Sigmoid colon (tissue), 7 donors: Measurements from ENCODE around the gene PHOX2A. TPM values are rescaled to one million over a fixed set of nuclear protein-coding genes. Genes with fewer than 3 reads are reported as not detected.

Source experiments
- DNase-seq: peaks from one replicate; pipeline ENCODE4 v3.0.0-alpha.2; 2019
- H3K27ac ChIP-seq, 4 donors: fragments of 200-600 bp; sonication (generic); one replicate each; pipeline ENCODE4 v1.5.1; 2016 to 2019; ENCODE audit warnings: mild to moderate bottlenecking in 1 of 4
- H3K27me3 ChIP-seq, 3 donors: fragments of 200-600 bp; sonication (generic); one replicate each; pipeline ENCODE4 v1.5.1; 2019; ENCODE audit warnings: mild to moderate bottlenecking in 1 of 3
- H3K36me3 ChIP-seq, 4 donors: fragments of 200-600 bp; sonication (generic); one replicate each; pipeline ENCODE4 v1.5.1; 2016 to 2019
- H3K4me1 ChIP-seq, 4 donors: fragments of 200-600 bp; sonication (generic); one replicate each; pipeline ENCODE4 v1.5.1; 2017 to 2019
- H3K4me3 ChIP-seq, 4 donors: fragments of 200-600 bp; sonication (generic); one replicate each; pipeline ENCODE4 v1.5.1; 2017 to 2019; ENCODE audit warnings: mild to moderate bottlenecking in 2 of 4, moderate library complexity in 1 of 4
- H3K9me3 ChIP-seq, 4 donors: fragments of 200-600 bp in 3 of 4; sonication (generic) in 3 of 4; one replicate each; pipeline versions ENCODE4 v1.5.1 to v1.6.1; 2013 to 2019
- CTCF ChIP-seq, 4 experiments: fragments of 450-650 bp in 3 of 4; fragments of 200-600 bp in 1 of 4; IDR thresholded peaks; one replicate each; pipeline ENCODE4 v1.5.1; 2016 to 2019; ENCODE audit warnings: antibody characterized with exemption in 4 of 4, mild to moderate bottlenecking in 3 of 4, moderate library complexity in 2 of 4
- EP300 ChIP-seq, 4 donors: sonication (generic); formaldehyde crosslinking; IDR thresholded peaks; one replicate each; pipeline ENCODE4 v1.6.1; 2017; ENCODE audit warnings: antibody characterized with exemption in 4 of 4
- POLR2A ChIP-seq, 2 donors: fragments of 450-650 bp; IDR thresholded peaks; one replicate each; pipeline ENCODE4 v1.6.1; 2016; ENCODE audit warnings: antibody characterized with exemption in 2 of 2, mild to moderate bottlenecking in 2 of 2, moderate library complexity in 2 of 2
- POLR2AphosphoS5 ChIP-seq, 4 donors: sonication (generic); formaldehyde crosslinking; IDR thresholded peaks; one replicate each; pipeline ENCODE4 v1.6.1; 2017; ENCODE audit warnings: antibody characterized with exemption in 4 of 4
- WGBS, 2 donors: extraction: QIAGEN DNeasy Blood & Tissue Kit; methylation state at CpG; one replicate each; pipeline ENCODE4 v1.1.7; 2013; 5-methylcytosine and 5-hydroxymethylcytosine counted together
- intact Hi-C: fragments of 100-400 bp; cut with DNase I; formaldehyde crosslinking; loops from one replicate; pipeline ENCODE4 v1.15.1; 2023
- polyA plus RNA-seq, 3 donors: library from polyadenylated mRNA; stranded (reverse); fragments of 200-250 nt; gene quantifications; one replicate each; pipeline ENCODE4 v1.2.3, GENCODE V29; 2013
- total RNA-seq, 4 donors: library from RNA; depleted of rRNA; stranded (reverse); fragments of >200 nt; gene quantifications; one replicate each; pipeline ENCODE4 v1.1.0, GENCODE V29; 2016
- donor health status: healthy with polysubstance abuse.
- donor health status: Bipolar disorder and iron deficiency.
- donor health status: healthy.

Gene PHOX2A
- total and polyA plus RNA-seq, 7 donors = 0.41 to 2.9 (median 1.2) TPM; not detected in 3

- intact Hi-C loops = no loop called here
- H3K27ac ChIP-seq = peak overlapping the region in 3 of 4 donors; percentile 19 to 38 (median 29)
- H3K36me3 ChIP-seq = peaks cover 41 to 56% (median 45%) of the 10 kb centered on the region in 4 donors
- WGBS, 2 donors = 76 to 80% methylated on average over 14 of the region's 14 CpGs
- no peak overlapping the region for H3K4me3 ChIP-seq
- peak; percentile 77 for DNase-seq
- no peaks in the 10 kb centered on the region for H3K27me3 ChIP-seq
- TF ChIP-seq POLR2AphosphoS5 (IDR thresholded peaks at IDR 0.05) (no peak), CTCF (IDR thresholded peaks at IDR 0.05) (no peak), POLR2A (IDR thresholded peaks at IDR 0.05) (no peak), EP300 (IDR thresholded peaks at IDR 0.05) (no peak)
- no peaks in the 10 kb centered on the region for H3K9me3 ChIP-seq
- peaks cover 2 to 40% (median 37%) of the 10 kb centered on the region in 4 donors for H3K4me1 ChIP-seq
Observed at GRCh38 chr11:72227316-72228228, 16.4 kb downstream of the PHOX2A start.

DNA sequence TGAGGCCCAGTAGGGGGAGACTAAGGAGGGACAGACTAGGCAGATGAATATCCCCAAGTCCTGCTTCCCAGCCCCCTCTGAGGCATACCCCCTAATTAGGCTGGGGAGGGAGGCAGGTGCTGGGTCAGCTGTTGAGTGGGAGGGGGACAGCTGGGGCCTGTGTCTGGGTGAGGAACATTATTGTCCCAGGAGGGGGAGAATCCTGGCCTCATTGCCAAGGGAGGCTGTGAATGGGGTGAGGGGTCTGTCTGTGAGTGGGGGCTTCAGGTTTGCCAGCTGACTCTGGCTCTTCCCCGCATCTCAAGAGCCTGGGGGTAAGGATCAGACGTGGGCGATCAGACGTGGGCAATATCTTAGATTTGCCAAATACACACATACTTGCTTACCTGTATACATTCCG is 17.3 kb downstream of the PHOX2A start:
- peaks cover 32 to 47% (median 37%) of the 10 kb centered on the region in 4 donors for H3K36me3 ChIP-seq
- H3K4me3 ChIP-seq = no peak overlapping the region
- 76 to 86% methylated on average over 5 of the region's 5 CpGs for WGBS, 2 donors
- H3K9me3 ChIP-seq = no peaks in the 10 kb centered on the region
- peaks cover 2 to 49% (median 43%) of the 10 kb centered on the region in 4 donors for H3K4me1 ChIP-seq
- H3K27me3 ChIP-seq = no peaks in the 10 kb centered on the region
- DNase-seq = no peak
- peak overlapping the region in 1 of 4 donors; percentile 99 for H3K27ac ChIP-seq
- intact Hi-C loops = no loop called here
- TF ChIP-seq POLR2AphosphoS5 (IDR thresholded peaks at IDR 0.05) (no peak), POLR2A (IDR thresholded peaks at IDR 0.05) (no peak), EP300 (IDR thresholded peaks at IDR 0.05) (no peak), CTCF (IDR thresholded peaks at IDR 0.05) (no peak)

- Histone ChIP-seq H3K9me3 (no peaks in the 10 kb centered on the region), H3K4me1 (peaks cover 2 to 49% (median 43%) of the 10 kb centered on the region in 4 donors), H3K36me3 (peaks cover 21 to 35% (median 25%) of the 10 kb centered on the region in 4 donors), H3K27me3 (no peaks in the 10 kb centered on the region), H3K4me3 (peak overlapping the region; percentile 65 to 91 (median 80)), H3K27ac (peak overlapping the region; percentile 95 to 99 (median 98))
- WGBS, 2 donors = 13 to 18% methylated on average over 11 of the region's 11 CpGs
- DNase-seq = peak; percentile 64
- intact Hi-C loops = loop anchor here (1.0 kb wide), 1 partner anchor 13 kb away; no protein-coding TSS in a partner anchor
- no peak for TF ChIP-seq CTCF (IDR thresholded peaks at IDR 0.05)
- no peak for TF ChIP-seq POLR2AphosphoS5 (IDR thresholded peaks at IDR 0.05)
- no peak for TF ChIP-seq POLR2A (IDR thresholded peaks at IDR 0.05)
- no peak for TF ChIP-seq EP300 (IDR thresholded peaks at IDR 0.05)
Observed at GRCh38 chr11:72225411-72225951, 18.5 kb downstream of the PHOX2A start.

GRCh38 chr11:72224564-72225410 is 19.2 kb downstream of the PHOX2A start, which contains the start of gene INPPL1:
TSS of gene INPPL1 (plus strand) at chr11:72224767. CDS start at chr11:72224985, 218 bp downstream.
- TF ChIP-seq POLR2A (IDR thresholded peaks at IDR 0.05) (no peak), CTCF (IDR thresholded peaks at IDR 0.05) (no peak), POLR2AphosphoS5 (IDR thresholded peaks at IDR 0.05) (peak in 1 of 4 donors; percentile 14), EP300 (IDR thresholded peaks at IDR 0.05) (no peak)
- peaks cover 2 to 49% (median 43%) of the 10 kb centered on the region in 4 donors for H3K4me1 ChIP-seq
- no peaks in the 10 kb centered on the region for H3K9me3 ChIP-seq
- 1% methylated on average over 81 of the region's 81 CpGs for WGBS, 2 donors
- H3K27ac ChIP-seq = peak within 1 kb of the TSS; percentile 95 to 99 (median 98)
- intact Hi-C loops = loop anchor here (1.0 to 5.0 kb wide), 4 partner anchors 14 to 297 kb away; partner anchors contain the start of genes ANAPC15, RNF121 and XNDC1N
- DNase-seq = peak; percentile 81
- peak within 1 kb of the TSS; percentile 65 to 91 (median 80) for H3K4me3 ChIP-seq
- peaks cover 14 to 28% (median 18%) of the 10 kb centered on the region in 4 donors for H3K36me3 ChIP-seq
- no peaks in the 10 kb centered on the region for H3K27me3 ChIP-seq
